ENCODE measurements around the gene SSR2.
A peak's percentile ranks its signal among the peaks of the same experiment; 100 is the strongest.

The SSR2 gene

GRCh38 chr1:155971910-155972809 lies 48.6 kb downstream of the SSR2 start:
- H3K36me3 ChIP-seq (ENCODE audit: control insufficient read depth, insufficient read depth, low read length), result peaks cover 35% of the 10 kb centered on the region
- no peak overlapping the region for H3K4me3 ChIP-seq (replicated peaks; ENCODE audit: low read depth, low read length)
- no peaks in the 10 kb centered on the region for H3K27me3 ChIP-seq (replicated peaks; ENCODE audit: control insufficient read depth, insufficient read depth, low read length)
- TF ChIP-seq CTCF (IDR thresholded peaks at IDR 0.05; ENCODE audit: insufficient read depth, low read length, poor library complexity, severe bottlenecking), result no peak
- no peak for DNase-seq (ENCODE audit: extremely low read depth, insufficient read length)

- H3K36me3 ChIP-seq (ENCODE audit: control insufficient read depth, insufficient read depth, low read length), result peaks cover 47% of the 10 kb centered on the region
- H3K4me3 ChIP-seq (replicated peaks; ENCODE audit: low read depth, low read length), result peak overlapping the region; percentile 17; the same call in 1 of the 2 replicates
- TF ChIP-seq CTCF (IDR thresholded peaks at IDR 0.05; ENCODE audit: insufficient read depth, low read length, poor library complexity, severe bottlenecking), result no peak
- no peaks in the 10 kb centered on the region for H3K27me3 ChIP-seq (replicated peaks; ENCODE audit: control insufficient read depth, insufficient read depth, low read length)
- DNase-seq (ENCODE audit: extremely low read depth, insufficient read length), result peak; percentile 62
These were observed 50.1 kb downstream of the SSR2 start for GRCh38 chr1:155970531-155971167.

- no peak for TF ChIP-seq CTCF (IDR thresholded peaks at IDR 0.05; ENCODE audit: insufficient read depth, low read length, poor library complexity, severe bottlenecking)
- Histone ChIP-seq H3K36me3 (ENCODE audit: control insufficient read depth, insufficient read depth, low read length) (peaks cover 53% of the 10 kb centered on the region), H3K4me3 (replicated peaks; ENCODE audit: low read depth, low read length) (no peak overlapping the region), H3K27me3 (replicated peaks; ENCODE audit: control insufficient read depth, insufficient read depth, low read length) (no peaks in the 10 kb centered on the region)
- DNase-seq (ENCODE audit: extremely low read depth, insufficient read length), result no peak
These were observed 51.4 kb downstream of the SSR2 start for GRCh38 chr1:155969377-155969791.

DNA sequence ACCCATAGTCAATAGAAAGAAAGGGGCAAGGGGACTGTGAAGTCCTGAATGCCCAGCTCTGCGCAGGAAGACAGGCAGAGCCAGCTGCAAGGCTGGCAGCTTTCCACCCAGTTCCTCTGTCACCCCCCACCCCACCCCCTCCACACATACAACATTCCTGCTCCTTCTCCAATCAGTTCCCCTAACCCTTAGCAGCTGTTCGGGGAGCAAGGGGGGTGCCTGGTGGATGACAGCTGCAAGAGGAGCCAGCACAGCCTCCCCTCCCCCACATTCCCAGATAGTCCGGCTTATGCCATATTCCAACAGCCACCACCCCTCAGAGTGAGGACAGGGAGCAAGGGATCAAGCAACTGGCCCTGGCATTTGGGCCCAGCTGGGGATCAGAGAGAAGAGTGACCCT lies 52.1 kb downstream of the SSR2 start:
- Histone ChIP-seq H3K4me3 (replicated peaks; ENCODE audit: low read depth, low read length) (no peak overlapping the region), H3K27me3 (replicated peaks; ENCODE audit: control insufficient read depth, insufficient read depth, low read length) (no peaks in the 10 kb centered on the region), H3K36me3 (ENCODE audit: control insufficient read depth, insufficient read depth, low read length) (peaks cover 55% of the 10 kb centered on the region)
- no peak for DNase-seq (ENCODE audit: extremely low read depth, insufficient read length)
- no peak for TF ChIP-seq CTCF (IDR thresholded peaks at IDR 0.05; ENCODE audit: insufficient read depth, low read length, poor library complexity, severe bottlenecking)

DNA sequence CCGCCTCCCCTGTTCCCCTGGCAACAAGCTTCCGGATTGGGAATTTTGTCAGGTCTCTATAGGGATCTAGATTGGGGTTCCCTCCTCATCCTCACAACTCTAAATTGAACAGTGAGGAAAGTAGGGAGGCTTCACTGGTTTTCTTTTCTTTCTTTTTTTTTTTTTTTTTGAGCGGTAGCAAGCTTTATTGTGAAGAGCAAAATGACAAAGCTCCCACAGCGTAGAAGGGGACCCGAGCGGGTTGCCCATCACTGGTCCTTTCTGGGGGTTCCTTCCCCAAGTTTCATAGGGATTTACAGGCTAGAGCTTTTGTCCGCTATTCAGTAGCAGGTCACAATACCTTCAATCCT lies 52.7 kb downstream of the SSR2 start:
- H3K27me3 ChIP-seq (replicated peaks; ENCODE audit: control insufficient read depth, insufficient read depth, low read length), result no peaks in the 10 kb centered on the region
- H3K4me3 ChIP-seq (replicated peaks; ENCODE audit: low read depth, low read length), result no peak overlapping the region
- DNase-seq (ENCODE audit: extremely low read depth, insufficient read length), result no peak
- H3K36me3 ChIP-seq (ENCODE audit: control insufficient read depth, insufficient read depth, low read length), result peaks cover 53% of the 10 kb centered on the region
- TF ChIP-seq CTCF (IDR thresholded peaks at IDR 0.05; ENCODE audit: insufficient read depth, low read length, poor library complexity, severe bottlenecking), result no peak
